Measurements from ENCODE around the gene RHBDL2.

GRCh38 chr1:38848071-38848470 lies 93.6 kb downstream of the RHBDL2 start:
- TF ChIP-seq CTCF (CRISPR knock-in tag; IDR thresholded peaks at IDR 0.05), result no peak
- no peak for TF ChIP-seq IKZF1 (IDR thresholded peaks at IDR 0.05)
- TF ChIP-seq ZSCAN5A (CRISPR knock-in tag; IDR thresholded peaks at IDR 0.05; ENCODE audit: borderline replicate concordance), result no peak
- no peak for TF ChIP-seq ZIK1 (CRISPR knock-in tag; IDR thresholded peaks at IDR 0.05; ENCODE audit: borderline replicate concordance, low read depth)
- no peak for TF ChIP-seq ZNF580 (CRISPR knock-in tag; IDR thresholded peaks at IDR 0.05; ENCODE audit: borderline replicate concordance, low read depth)
- no peak for TF ChIP-seq BRD4 (CRISPR knock-in tag; IDR thresholded peaks at IDR 0.05)
- TF ChIP-seq ZNF510 (CRISPR knock-in tag; IDR thresholded peaks at IDR 0.05; ENCODE audit: low read depth), result no peak
- no peak for TF ChIP-seq EP300 (IDR thresholded peaks at IDR 0.05; ENCODE audit: low read depth in 2 of 2, low read length in 2 of 2)
- TF ChIP-seq EP300 (CRISPR knock-in tag; IDR thresholded peaks at IDR 0.05; ENCODE audit: borderline replicate concordance), result no peak
- no peak for TF ChIP-seq PPARG (CRISPR knock-in tag; conservative IDR thresholded peaks at IDR 0.05)
- no peak for TF ChIP-seq IRF9 (CRISPR knock-in tag; IDR thresholded peaks at IDR 0.05; ENCODE audit: borderline replicate concordance)
- TF ChIP-seq NFE2 (CRISPR knock-in tag; IDR thresholded peaks at IDR 0.05), result no peak
- no peak for TF ChIP-seq ZNF430 (CRISPR knock-in tag; IDR thresholded peaks at IDR 0.05)
- TF ChIP-seq ARNTL (CRISPR knock-in tag; IDR thresholded peaks at IDR 0.05), result no peak
